GM08714 (cell line): ENCODE results near the gene FAM234B.
A peak's percentile ranks its signal among the peaks of the same experiment; 100 is the strongest.

Experiments used
- H3K4me3 ChIP-seq: fragments of 200-500 bp; sonication (Bioruptor generic); 2 replicates; pipeline ENCODE4 v1.5.1; 2014; ENCODE audit warnings: mild to moderate bottlenecking, low read length, inconsistent platforms
- ZNF274 ChIP-seq: IDR thresholded peaks from 2 replicates; pipeline ENCODE4 v1.6.1; 2012; ENCODE audit warnings: mild to moderate bottlenecking, low read depth, low read length

Gene FAM234B

DNA sequence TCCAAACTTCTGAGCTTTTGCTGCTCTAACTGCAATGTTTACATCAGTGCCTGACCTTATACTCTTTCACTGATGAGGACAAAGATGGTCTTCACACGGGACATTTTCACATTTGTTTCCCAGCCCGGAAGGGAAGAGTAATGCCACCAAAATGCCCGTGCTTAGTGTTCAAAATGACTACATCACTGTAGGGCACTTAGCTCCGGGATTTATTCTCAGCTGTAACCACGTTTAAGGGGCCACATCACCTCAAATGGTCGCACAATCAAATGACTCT lies 56.4 kb downstream of the FAM234B start:
- no peak for TF ChIP-seq ZNF274
- H3K4me3 ChIP-seq: peak overlapping the region; percentile 54; the same call in 1 of the 2 replicates

DNA sequence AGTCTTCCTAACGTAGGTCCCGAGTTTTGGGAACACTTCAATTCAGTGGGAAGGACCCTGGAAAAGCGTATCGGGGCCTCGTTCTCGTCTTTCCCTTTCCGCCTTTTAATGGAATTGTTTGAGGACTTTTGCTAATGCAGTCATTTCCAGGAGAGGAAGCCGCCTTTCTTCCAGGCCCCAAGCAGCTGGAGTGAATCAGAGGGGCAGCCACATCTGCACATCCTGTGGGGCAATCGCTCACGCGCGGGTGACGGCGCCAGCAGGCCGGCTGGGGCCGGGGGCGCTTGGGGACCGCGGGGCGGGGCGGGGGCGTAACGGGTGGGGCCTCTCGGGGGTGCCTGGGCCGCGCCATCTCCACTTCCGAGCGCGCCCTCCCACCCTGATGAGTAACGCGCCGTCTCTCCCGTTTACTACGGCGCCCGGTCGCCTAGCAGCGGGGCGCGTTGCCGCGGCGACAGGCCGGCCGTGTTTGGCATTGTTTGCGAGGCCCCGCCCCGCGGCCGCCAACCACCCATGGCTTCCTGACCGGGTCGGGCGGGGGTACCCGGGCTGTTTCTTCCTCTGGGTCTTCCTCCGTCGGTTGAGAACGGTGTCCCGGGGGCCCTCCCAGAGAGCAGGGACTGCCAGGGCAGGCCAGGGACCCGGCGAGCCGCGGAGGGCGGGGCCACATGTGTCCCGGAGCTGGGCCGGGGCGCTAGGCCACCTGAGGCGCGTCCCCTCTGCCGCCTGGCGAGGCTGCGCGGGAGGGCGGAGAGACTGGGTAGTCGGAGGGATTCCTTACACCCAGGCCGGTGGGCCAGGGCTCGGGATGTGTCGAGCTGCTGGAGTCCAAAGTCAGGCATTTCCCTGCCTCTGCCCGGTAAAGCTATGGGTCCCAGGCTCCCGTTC lies 56.9 kb downstream of the FAM234B start:
- no peak for TF ChIP-seq ZNF274
- H3K4me3 ChIP-seq: peak overlapping the region; percentile 54; the same call in 1 of the 2 replicates

DNA sequence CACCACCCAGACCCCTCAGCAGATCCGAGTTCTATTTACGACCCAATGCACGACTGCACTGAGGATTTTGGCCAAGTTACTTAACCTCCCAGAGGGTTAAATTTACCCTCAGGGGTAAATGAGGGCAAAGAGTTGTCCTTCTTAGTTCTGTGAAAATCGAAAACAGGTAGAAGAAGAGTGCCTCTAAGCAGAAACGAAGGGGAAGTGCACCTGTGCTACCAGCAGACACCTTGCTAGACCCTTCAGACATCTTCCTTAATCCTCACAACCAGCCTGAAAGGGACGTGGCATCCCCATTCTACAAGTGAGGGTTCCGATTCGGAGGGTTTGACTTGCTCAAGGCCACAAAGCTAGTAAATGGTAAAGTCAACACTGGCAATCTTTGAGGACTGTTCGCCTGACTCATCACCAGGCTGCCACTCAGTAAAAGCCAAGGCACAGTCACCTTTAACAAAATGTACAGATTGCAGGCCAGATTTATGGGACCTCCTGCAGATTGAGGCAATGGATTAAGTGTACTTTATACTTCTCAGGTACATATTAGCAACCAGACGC lies 57.7 kb downstream of the FAM234B start:
- H3K4me3 ChIP-seq: peak overlapping the region; percentile 51; the same call in 1 of the 2 replicates
- TF ChIP-seq ZNF274: no peak

GRCh38 chr12:13102461-13103195 lies 58.4 kb downstream of the FAM234B start:
- H3K4me3 ChIP-seq: no peak overlapping the region
- TF ChIP-seq ZNF274: no peak

GRCh38 chr12:13103391-13104033 lies 59.3 kb downstream of the FAM234B start, which contains the start of gene GSG1:
Gene GSG1, minus strand, starts transcription at chr12:13103667. Its CDS starts 155 bp downstream, at chr12:13103512.
- TF ChIP-seq ZNF274: no peak

DNA sequence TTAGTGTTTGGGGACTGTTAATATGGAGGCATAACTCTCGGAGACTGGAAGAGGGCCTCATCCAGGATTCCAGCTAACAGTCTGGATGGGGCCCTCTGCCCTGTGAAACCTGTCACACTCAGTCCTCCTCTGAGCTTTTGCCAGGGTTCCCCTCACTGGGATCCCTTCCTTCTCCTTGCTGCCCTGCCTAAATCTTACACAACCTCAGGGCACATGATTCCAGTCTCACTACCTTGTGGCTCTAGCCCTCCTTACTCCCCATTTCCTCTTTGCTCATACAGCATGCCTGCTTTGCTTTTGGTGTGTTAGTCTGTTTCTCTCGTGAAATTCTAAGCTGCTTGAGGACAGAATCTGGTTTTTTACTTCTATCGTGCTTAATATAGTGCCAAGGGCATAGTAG lies 60.2 kb downstream of the FAM234B start:
- TF ChIP-seq ZNF274: no peak
- no peak overlapping the region for H3K4me3 ChIP-seq

More at GRCh38 chr12:13103391-13104033, 59.3 kb downstream of the FAM234B start, which contains the start of gene GSG1:
- no peak within 1 kb of the TSS for H3K4me3 ChIP-seq

GRCh38 chr12:13105781-13106180 lies 61.6 kb downstream of the FAM234B start:
- no peak for TF ChIP-seq ZNF274
- no peak overlapping the region for H3K4me3 ChIP-seq

- no peak overlapping the region for H3K4me3 ChIP-seq
- no peak for TF ChIP-seq ZNF274
Observed at GRCh38 chr12:13106666-13107065, 62.5 kb downstream of the FAM234B start.

DNA sequence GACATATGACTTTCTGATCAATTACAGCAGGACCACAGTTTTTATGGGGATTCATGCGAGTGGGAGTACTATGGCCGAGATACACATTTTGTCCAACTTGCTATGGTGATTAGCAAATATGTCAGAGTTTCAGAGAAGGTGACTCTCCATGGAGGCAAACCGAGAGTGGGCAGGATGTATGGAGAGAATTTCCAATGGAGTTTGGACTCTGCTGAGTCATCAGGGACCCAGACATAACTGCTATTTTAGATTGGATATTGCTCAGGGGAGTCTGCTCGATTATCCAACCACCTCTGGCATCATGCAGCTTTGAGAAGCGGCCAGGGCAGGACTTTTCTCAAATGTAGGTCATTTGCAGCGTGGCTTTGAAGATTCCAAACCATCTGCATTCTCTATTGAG lies 68.8 kb downstream of the FAM234B start:
- no peak for TF ChIP-seq ZNF274
- H3K4me3 ChIP-seq: no peak overlapping the region

- no peak for TF ChIP-seq ZNF274
- no peak overlapping the region for H3K4me3 ChIP-seq
Observed at GRCh38 chr12:13114251-13115052, 70.3 kb downstream of the FAM234B start.

DNA sequence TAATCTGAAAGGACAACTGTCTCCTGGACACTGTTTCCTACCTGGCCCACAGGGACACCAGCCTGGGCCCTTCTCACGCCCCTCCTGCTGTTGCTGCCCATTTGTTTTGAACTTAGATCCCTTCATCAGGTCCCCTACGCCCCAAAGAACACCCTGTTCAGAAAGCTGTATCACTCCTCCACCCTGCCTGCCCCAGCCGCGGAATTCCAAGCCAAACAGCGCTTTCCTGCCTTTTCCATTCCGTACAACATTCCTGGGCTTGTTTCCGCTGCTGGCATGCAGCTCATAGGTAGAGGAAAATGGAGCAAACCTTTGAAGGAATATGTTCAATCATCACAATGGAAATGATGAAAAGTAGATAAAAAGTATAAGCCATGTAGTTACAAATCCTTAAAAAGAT lies 72.1 kb downstream of the FAM234B start:
- H3K4me3 ChIP-seq: no peak overlapping the region
- TF ChIP-seq ZNF274: no peak

DNA sequence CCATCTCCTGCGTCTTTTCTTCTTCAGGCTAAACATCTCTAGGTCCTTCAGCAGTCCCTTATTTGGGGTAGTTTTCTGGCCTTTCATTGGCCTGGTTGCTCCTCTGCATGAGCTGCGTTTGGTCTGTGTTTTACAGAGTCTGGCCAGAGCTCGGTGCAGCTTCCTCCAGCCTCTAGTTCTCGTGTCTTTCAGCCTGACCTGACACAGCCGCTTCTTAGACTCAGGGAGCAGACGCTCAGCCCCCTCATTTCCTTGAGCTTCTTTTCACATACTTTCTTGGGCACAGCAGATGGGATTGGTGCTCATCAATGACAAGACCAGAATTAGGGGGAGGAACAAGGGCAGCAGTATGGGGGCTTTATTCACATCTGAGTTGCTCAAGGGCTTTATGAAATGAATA lies 72.8 kb downstream of the FAM234B start:
- no peak for TF ChIP-seq ZNF274
- H3K4me3 ChIP-seq: no peak overlapping the region

DNA sequence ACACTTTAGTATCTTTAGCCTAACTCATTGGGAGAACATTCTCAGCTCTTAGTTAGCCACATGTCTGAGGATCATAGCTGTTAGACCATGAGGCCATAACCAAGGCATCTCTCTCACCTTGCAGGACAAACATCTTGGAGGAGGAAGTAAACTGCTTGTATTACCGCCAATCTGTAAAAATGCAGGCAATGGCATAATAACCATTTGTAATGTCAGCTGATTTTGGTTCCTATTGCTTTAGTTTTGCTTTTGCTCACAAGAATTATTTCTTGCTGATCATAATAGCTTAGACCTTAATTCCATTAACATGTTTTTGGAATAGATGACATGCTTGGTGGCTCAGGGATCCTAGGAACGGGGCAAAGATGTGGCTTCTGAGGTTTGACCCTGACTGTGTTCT lies 75.6 kb downstream of the FAM234B start:
- no peak overlapping the region for H3K4me3 ChIP-seq
- TF ChIP-seq ZNF274: no peak

- H3K4me3 ChIP-seq: no peak overlapping the region
- no peak for TF ChIP-seq ZNF274
Observed at GRCh38 chr12:13120413-13120812, 76.2 kb downstream of the FAM234B start.

DNA sequence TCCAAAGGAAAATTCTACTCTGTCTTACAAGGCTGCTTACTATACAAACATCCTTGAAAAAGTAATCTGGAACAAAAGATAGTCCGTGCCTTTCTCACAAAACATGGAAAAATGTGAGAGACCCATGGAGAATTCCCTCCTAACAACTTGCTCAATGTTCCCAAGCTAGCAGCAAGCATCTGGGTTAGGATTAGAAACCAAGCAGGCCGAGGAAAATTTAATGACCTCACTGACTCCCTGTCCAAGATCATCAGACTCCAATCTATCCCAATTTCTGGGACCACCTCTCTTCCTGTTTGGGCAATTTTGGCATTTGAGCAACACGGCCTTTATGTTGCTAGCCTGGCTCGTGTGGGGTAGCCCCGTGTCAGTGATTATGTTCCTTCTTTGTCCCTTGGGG lies 77.4 kb downstream of the FAM234B start:
- H3K4me3 ChIP-seq: no peak overlapping the region
- no peak for TF ChIP-seq ZNF274
